ENCODE data around the gene NANOS3. TPM values are rescaled to one million over a fixed set of nuclear protein-coding genes. Genes with fewer than 3 reads are reported as not detected.

The NANOS3 gene
- total RNA-seq, 1 donor from 2014 or later, result not detected

GRCh38 chr19:13887517-13887916, 10.6 kb downstream of the NANOS3 start:
- TF ChIP-seq CTCF (IDR thresholded peaks at IDR 0.05; ENCODE audit: partially characterized antibody, unreplicated experiment), result no peak
- no peak overlapping the region for H3K27ac Mint-ChIP-seq (ENCODE audit: unreplicated experiment)
- no peaks in the 10 kb centered on the region for H3K9me3 Mint-ChIP-seq (ENCODE audit: unreplicated experiment)
- no peaks in the 10 kb centered on the region for H3K4me1 Mint-ChIP-seq (ENCODE audit: low read depth, unreplicated experiment)
- H3K4me3 Mint-ChIP-seq (ENCODE audit: unreplicated experiment), result no peak overlapping the region
- no peaks in the 10 kb centered on the region for H3K36me3 Mint-ChIP-seq (ENCODE audit: unreplicated experiment)
- DNase-seq, result no peak
- no peaks in the 10 kb centered on the region for H3K27me3 Mint-ChIP-seq (ENCODE audit: unreplicated experiment)

GRCh38 chr19:13888281-13888680, 11.3 kb downstream of the NANOS3 start:
- H3K4me3 Mint-ChIP-seq (ENCODE audit: unreplicated experiment), result no peak overlapping the region
- H3K4me1 Mint-ChIP-seq (ENCODE audit: low read depth, unreplicated experiment), result no peaks in the 10 kb centered on the region
- TF ChIP-seq CTCF (IDR thresholded peaks at IDR 0.05; ENCODE audit: partially characterized antibody, unreplicated experiment), result no peak

GRCh38 chr19:13890136-13890535, 13.2 kb downstream of the NANOS3 start:
- Mint-ChIP-seq H3K4me1 (ENCODE audit: low read depth, unreplicated experiment) (no peaks in the 10 kb centered on the region), H3K9me3 (ENCODE audit: unreplicated experiment) (peaks cover 3% of the 10 kb centered on the region), H3K36me3 (ENCODE audit: unreplicated experiment) (no peaks in the 10 kb centered on the region), H3K27me3 (ENCODE audit: unreplicated experiment) (no peaks in the 10 kb centered on the region), H3K4me3 (ENCODE audit: unreplicated experiment) (no peak overlapping the region), H3K27ac (ENCODE audit: unreplicated experiment) (no peak overlapping the region)
- no peak for DNase-seq
- no peak for TF ChIP-seq CTCF (IDR thresholded peaks at IDR 0.05; ENCODE audit: partially characterized antibody, unreplicated experiment)

More at GRCh38 chr19:13888281-13888680, 11.3 kb downstream of the NANOS3 start:
- Mint-ChIP-seq H3K27ac (ENCODE audit: unreplicated experiment) (no peak overlapping the region), H3K9me3 (ENCODE audit: unreplicated experiment) (no peaks in the 10 kb centered on the region), H3K36me3 (ENCODE audit: unreplicated experiment) (no peaks in the 10 kb centered on the region), H3K27me3 (ENCODE audit: unreplicated experiment) (no peaks in the 10 kb centered on the region)
- DNase-seq, result no peak

GRCh38 chr19:13892870-13893269, 15.9 kb downstream of the NANOS3 start:
- no peak for DNase-seq
- no peak overlapping the region for H3K27ac Mint-ChIP-seq (ENCODE audit: unreplicated experiment)
- TF ChIP-seq CTCF (IDR thresholded peaks at IDR 0.05; ENCODE audit: partially characterized antibody, unreplicated experiment), result no peak
- no peaks in the 10 kb centered on the region for H3K4me1 Mint-ChIP-seq (ENCODE audit: low read depth, unreplicated experiment)
- no peaks in the 10 kb centered on the region for H3K27me3 Mint-ChIP-seq (ENCODE audit: unreplicated experiment)
- peaks cover 3% of the 10 kb centered on the region for H3K9me3 Mint-ChIP-seq (ENCODE audit: unreplicated experiment)
- no peak overlapping the region for H3K4me3 Mint-ChIP-seq (ENCODE audit: unreplicated experiment)
- no peaks in the 10 kb centered on the region for H3K36me3 Mint-ChIP-seq (ENCODE audit: unreplicated experiment)

- Mint-ChIP-seq H3K36me3 (ENCODE audit: unreplicated experiment) (no peaks in the 10 kb centered on the region), H3K4me3 (ENCODE audit: unreplicated experiment) (no peak overlapping the region), H3K27me3 (ENCODE audit: unreplicated experiment) (no peaks in the 10 kb centered on the region), H3K9me3 (ENCODE audit: unreplicated experiment) (peaks cover 3% of the 10 kb centered on the region), H3K27ac (ENCODE audit: unreplicated experiment) (no peak overlapping the region), H3K4me1 (ENCODE audit: low read depth, unreplicated experiment) (no peaks in the 10 kb centered on the region)
- no peak for DNase-seq
- TF ChIP-seq CTCF (IDR thresholded peaks at IDR 0.05; ENCODE audit: partially characterized antibody, unreplicated experiment), result no peak
These were observed 17.6 kb downstream of the NANOS3 start for GRCh38 chr19:13894552-13894951.

Measured in glutamatergic neuron (in vitro differentiated cells).